A673 (cell line): Measurements from ENCODE around the gene SAMD10. TPM values are rescaled to one million over a fixed set of nuclear protein-coding genes. Genes with fewer than 3 reads are reported as not detected.

Experiments
- BruUV-seq: library from RNA; stranded (reverse); fragments of 400-500 nt; replicated peaks from 2 replicates; lab custom pipeline; 2021; lab: Mats Ljungman, UMichigan
- CTCF ChIA-PET: fragments of 300-600 bp; sonication (Branson Sonifier 250); formaldehyde crosslinking; loops from one replicate; lab custom pipeline; 2022; ENCODE audit warnings: antibody characterized with exemption; lab: Charles Lee
- POLR2A ChIA-PET: fragments of 300-600 bp; sonication (Branson Sonifier 250); formaldehyde crosslinking; loops from one replicate; lab custom pipeline; 2022; ENCODE audit warnings: antibody characterized with exemption; ENCODE audit not compliant: low non-redundant PET; lab: Charles Lee
- DNase-seq: peaks from one replicate; pipeline ENCODE4 v3.0.0-alpha.2; 2015; ENCODE audit warnings: low spot score
- H3K27ac ChIP-seq: fragments of 200-600 bp; sonication (generic); 2 replicates; pipeline ENCODE4 v1.5.1; 2016; ENCODE audit warnings: mixed run types, low read depth, mild to moderate bottlenecking, mixed read lengths, antibody characterized with exemption, low read length; ENCODE audit not compliant: poor library complexity, severe bottlenecking
- H3K27me3 ChIP-seq: fragments of 200-600 bp; sonication (generic); replicated peaks from 2 replicates; pipeline ENCODE4 v1.6.1; 2017; ENCODE audit warnings: mixed run types, low read depth, mild to moderate bottlenecking, mixed read lengths, antibody characterized with exemption, low read length; ENCODE audit not compliant: insufficient read depth, poor library complexity
- H3K36me3 ChIP-seq: fragments of 200-600 bp; sonication (generic); 2 replicates; pipeline ENCODE4 v1.6.1; 2016; ENCODE audit warnings: mixed run types, mild to moderate bottlenecking, mixed read lengths, antibody characterized with exemption, low read length; ENCODE audit not compliant: insufficient read depth, poor library complexity, severe bottlenecking
- H3K4me1 ChIP-seq: fragments of 200-600 bp; sonication (generic); 2 replicates; pipeline ENCODE4 v1.6.1; 2017; ENCODE audit warnings: mixed run types, mild to moderate bottlenecking, mixed read lengths, antibody characterized with exemption, low read length; ENCODE audit not compliant: insufficient read depth, poor library complexity, severe bottlenecking
- H3K4me3 ChIP-seq: fragments of 200-600 bp; sonication (generic); 2 replicates; pipeline ENCODE4 v1.5.1; 2016; ENCODE audit warnings: low read depth, mixed run types, mild to moderate bottlenecking, mixed read lengths, low read length; ENCODE audit not compliant: poor library complexity, severe bottlenecking
- H3K9me3 ChIP-seq: fragments of 200-600 bp; sonication (generic); 2 replicates; pipeline ENCODE4 v1.6.1; 2016; ENCODE audit warnings: mixed run types, low read depth, mild to moderate bottlenecking, mixed read lengths, antibody characterized with exemption, low read length; ENCODE audit not compliant: poor library complexity, severe bottlenecking
- EZH2 ChIP-seq: fragments of 200-600 bp; sonication (generic); IDR thresholded peaks from 2 replicates; pipeline ENCODE4 v1.6.1; 2017; ENCODE audit warnings: borderline replicate concordance, low read depth, mild to moderate bottlenecking, mixed read lengths, antibody characterized with exemption, low read length; ENCODE audit not compliant: poor library complexity, severe bottlenecking
- intact Hi-C: fragments of 100-400 bp; cut with micrococcal nuclease; formaldehyde crosslinking; loops from one replicate; pipeline ENCODE4 v1.10.0; 2022; ENCODE audit not compliant: unreplicated experiment
- total RNA-seq: library from RNA; stranded (reverse); gene quantifications from 2 replicates; pipeline ENCODE4 v1.2.3, GENCODE V29; 2021
- TF ChIP-seq, protein P1 (sequence below): fragments of 300-800, 200-600 bp; sonication (generic); conservative IDR thresholded peaks from 2 replicates; pipeline ENCODE4 v1.5.1; 2017; ENCODE audit warnings: low read depth, mild to moderate bottlenecking, antibody characterized with exemption, low read length, moderate library complexity, mixed read lengths

SAMD10 gene
- total RNA-seq, 1 experiment from 2014 or later, result 6.3 TPM

DNA sequence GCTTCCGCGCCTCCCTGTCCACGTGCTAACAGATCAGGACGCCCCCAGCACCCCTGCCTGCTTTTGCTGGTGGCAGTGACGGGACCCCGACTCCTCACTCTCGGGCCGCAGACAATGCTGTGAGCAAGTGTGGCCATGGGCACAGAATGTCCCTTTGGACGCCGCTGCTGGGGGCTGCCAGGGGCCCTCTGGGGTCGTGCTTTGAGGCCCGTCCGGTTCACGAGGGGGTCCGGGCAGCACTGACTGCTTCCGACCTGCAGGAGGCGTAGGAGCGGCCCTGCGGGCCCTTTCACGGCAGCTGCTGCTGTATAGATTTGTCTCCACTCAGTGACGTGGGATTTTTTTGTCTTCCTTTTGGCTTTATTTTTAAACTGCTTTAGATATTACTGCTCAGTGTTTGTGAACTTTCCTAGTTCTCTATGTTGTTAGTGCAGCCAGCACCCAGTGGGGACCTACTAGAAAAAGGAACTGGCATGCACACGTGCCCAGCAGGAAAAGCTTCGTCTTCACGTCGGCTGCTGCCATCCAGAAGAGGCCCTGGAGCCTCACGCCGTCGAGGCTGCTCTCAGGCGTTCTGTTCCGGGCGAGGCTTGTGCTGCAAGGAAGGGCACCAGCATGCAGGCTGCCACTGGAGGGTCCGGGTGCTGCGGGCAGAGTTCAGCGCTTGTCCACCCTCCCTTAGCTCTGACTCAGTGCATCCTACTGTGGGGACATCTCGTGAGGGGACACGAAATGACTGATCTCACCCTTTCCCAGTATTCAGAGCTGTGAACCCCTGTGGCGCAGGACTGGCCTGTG, 45.0 kb downstream of the SAMD10 start:
- no peak overlapping the region for H3K27ac ChIP-seq
- H3K4me3 ChIP-seq, result no peak overlapping the region
- ChIA-PET POLR2A (no interaction called here), CTCF (interaction anchor here (0.6 kb wide), 1 partner anchor 494 kb away, joined by 3 read pairs; no protein-coding TSS in a partner anchor)
- intact Hi-C loops, result no loop called here
- peaks cover 29% of the 10 kb centered on the region for H3K36me3 ChIP-seq
- TF ChIP-seq EZH2, result no peak
- TF ChIP-seq, protein P1, sequence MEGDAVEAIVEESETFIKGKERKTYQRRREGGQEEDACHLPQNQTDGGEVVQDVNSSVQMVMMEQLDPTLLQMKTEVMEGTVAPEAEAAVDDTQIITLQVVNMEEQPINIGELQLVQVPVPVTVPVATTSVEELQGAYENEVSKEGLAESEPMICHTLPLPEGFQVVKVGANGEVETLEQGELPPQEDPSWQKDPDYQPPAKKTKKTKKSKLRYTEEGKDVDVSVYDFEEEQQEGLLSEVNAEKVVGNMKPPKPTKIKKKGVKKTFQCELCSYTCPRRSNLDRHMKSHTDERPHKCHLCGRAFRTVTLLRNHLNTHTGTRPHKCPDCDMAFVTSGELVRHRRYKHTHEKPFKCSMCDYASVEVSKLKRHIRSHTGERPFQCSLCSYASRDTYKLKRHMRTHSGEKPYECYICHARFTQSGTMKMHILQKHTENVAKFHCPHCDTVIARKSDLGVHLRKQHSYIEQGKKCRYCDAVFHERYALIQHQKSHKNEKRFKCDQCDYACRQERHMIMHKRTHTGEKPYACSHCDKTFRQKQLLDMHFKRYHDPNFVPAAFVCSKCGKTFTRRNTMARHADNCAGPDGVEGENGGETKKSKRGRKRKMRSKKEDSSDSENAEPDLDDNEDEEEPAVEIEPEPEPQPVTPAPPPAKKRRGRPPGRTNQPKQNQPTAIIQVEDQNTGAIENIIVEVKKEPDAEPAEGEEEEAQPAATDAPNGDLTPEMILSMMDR, result peak; percentile 46
- no peaks in the 10 kb centered on the region for H3K4me1 ChIP-seq
- H3K9me3 ChIP-seq, result no peaks in the 10 kb centered on the region
- BruUV-seq, result no TSS peak
- no peaks in the 10 kb centered on the region for H3K27me3 ChIP-seq
- DNase-seq, result no peak

DNA sequence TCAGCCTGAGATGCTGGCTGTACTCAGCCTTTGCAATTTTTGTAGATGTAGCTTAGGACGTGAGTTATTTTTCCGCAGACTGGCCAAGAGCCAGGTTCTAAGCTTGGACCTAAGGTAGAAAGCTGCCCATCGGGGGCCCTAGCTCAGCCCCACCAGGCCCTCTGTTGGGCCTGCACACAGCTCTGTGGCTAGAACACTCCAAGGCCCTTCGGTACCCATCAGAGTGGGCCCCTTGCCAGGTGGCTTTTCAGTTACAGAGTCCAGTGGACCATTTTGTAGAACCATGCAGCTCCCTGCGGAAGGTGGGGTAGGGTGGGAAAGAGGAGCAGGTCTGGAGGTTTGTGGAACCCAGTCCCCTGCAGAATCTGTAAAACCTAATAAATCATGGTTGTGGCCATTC, 45.8 kb downstream of the SAMD10 start:
- Histone ChIP-seq H3K27ac (no peak overlapping the region), H3K36me3 (peaks cover 33% of the 10 kb centered on the region), H3K27me3 (no peaks in the 10 kb centered on the region), H3K9me3 (no peaks in the 10 kb centered on the region), H3K4me3 (no peak overlapping the region), H3K4me1 (no peaks in the 10 kb centered on the region)
- intact Hi-C loops, result no loop called here
- TF ChIP-seq, protein P1, result no peak
- TF ChIP-seq EZH2, result no peak
- no TSS peak for BruUV-seq
- no peak for DNase-seq
- ChIA-PET POLR2A (no interaction called here), CTCF (no interaction called here)

DNA sequence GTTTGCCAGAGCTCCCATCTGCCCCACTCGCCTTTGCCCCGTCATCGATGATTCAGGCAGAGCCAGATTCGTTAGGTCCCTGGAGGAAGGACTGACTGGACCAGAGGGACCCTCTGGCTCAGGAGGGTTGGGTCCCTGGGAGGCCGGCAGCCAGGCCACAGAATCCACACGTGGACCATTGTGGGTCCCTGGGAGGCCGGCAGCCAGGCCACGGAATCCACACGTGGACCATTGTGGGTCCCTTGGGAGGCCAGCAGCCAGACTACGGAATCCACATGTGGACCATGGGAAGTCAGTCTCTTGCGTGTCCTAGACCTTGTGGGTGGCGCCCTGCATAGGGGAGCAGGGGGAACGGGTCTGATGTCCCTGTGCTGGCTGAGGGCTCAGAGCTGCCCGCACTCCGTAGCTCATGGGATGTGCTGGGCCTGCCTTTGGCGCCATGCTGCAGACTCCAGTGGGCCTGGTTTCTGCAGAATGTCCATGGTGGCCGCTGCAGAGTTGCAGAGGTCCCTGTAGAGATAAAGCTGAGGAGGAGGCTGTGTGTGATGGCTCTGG, 46.8 kb downstream of the SAMD10 start:
- no peak for DNase-seq
- peaks cover 41% of the 10 kb centered on the region for H3K36me3 ChIP-seq
- no peak for TF ChIP-seq EZH2
- TF ChIP-seq, protein P1, result no peak
- no TSS peak for BruUV-seq
- intact Hi-C loops, result no loop called here
- H3K4me1 ChIP-seq, result no peaks in the 10 kb centered on the region
- POLR2A ChIA-PET, result no interaction called here
- no peak overlapping the region for H3K4me3 ChIP-seq
- H3K27ac ChIP-seq, result no peak overlapping the region
- H3K9me3 ChIP-seq, result no peaks in the 10 kb centered on the region
- CTCF ChIA-PET, result no interaction called here
- H3K27me3 ChIP-seq, result no peaks in the 10 kb centered on the region
